HG03108 (cell line): Measurements from ENCODE around the gene UXT.
"Not testable (repeated sequence)": the region's sequence is repeated elsewhere in the genome, so short reads cannot be mapped to it uniquely, and the experiment has no call there.

ENCODE experiments used
- ATAC-seq: cut with Tn5 transposase; IDR thresholded peaks from one replicate; pipeline ENCODE4 v1.9.1; 2021; ENCODE audit warnings: moderate library complexity; ENCODE audit not compliant: unreplicated experiment

UXT gene

DNA sequence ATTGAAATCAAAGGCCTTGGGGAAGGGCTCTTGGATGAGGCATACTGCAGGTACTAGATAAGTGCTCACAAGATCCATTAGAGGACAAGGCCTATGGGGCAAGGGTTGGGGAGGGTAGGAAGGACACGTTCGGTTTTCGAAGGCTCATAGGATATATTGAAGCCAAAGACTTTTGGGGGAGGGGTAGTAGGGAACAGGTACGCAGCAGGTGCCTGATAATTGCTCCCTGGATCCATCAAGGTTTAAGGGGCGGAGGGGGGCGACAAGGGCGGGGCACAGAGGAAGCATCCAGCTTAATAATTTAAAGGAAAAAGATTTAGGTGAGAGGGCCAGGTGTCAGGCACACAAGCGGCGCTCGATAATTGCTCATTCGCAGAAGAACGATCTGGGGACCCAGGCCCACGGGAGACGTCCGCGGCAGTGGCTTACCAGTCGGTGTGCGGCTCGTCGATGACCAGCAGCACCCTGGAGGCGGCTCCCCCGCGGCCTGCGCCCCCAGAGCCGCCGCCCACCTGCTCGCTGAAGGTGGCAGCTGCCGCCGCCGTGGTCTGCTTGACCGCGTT, 40.0 kb downstream of the UXT start:
- no peak for ATAC-seq

- ATAC-seq = no peak
These were observed 44.4 kb downstream of the UXT start for GRCh38 chrX:47614618-47615017.

DNA sequence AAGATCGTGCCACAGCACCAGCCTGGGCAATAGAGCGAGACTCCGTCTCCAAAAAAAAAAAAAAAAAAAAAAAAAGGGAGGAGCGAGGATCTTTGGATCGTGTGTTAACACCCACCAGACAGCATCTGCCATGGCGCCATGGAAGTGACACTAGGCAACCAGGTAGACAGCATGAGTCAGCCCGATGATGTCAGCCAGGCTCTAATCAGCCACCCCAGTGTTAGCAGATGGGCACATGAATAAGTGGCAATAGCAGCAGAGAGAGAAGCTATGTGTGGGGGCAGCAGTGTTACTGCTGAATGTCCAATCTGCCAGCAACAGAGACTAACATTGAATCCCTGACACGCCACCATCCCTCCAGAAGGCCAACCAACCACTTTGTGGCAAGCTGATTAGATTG, 45.9 kb downstream of the UXT start:
- ATAC-seq = no peak

- no peak for ATAC-seq
These were observed 46.6 kb downstream of the UXT start for GRCh38 chrX:47612418-47612817.

GRCh38 chrX:47611926-47612325, 47.1 kb downstream of the UXT start:
- no peak for ATAC-seq

GRCh38 chrX:47611489-47611888, 47.5 kb downstream of the UXT start:
- no peak for ATAC-seq

GRCh38 chrX:47610511-47610910, 48.5 kb downstream of the UXT start:
- ATAC-seq = no peak

DNA sequence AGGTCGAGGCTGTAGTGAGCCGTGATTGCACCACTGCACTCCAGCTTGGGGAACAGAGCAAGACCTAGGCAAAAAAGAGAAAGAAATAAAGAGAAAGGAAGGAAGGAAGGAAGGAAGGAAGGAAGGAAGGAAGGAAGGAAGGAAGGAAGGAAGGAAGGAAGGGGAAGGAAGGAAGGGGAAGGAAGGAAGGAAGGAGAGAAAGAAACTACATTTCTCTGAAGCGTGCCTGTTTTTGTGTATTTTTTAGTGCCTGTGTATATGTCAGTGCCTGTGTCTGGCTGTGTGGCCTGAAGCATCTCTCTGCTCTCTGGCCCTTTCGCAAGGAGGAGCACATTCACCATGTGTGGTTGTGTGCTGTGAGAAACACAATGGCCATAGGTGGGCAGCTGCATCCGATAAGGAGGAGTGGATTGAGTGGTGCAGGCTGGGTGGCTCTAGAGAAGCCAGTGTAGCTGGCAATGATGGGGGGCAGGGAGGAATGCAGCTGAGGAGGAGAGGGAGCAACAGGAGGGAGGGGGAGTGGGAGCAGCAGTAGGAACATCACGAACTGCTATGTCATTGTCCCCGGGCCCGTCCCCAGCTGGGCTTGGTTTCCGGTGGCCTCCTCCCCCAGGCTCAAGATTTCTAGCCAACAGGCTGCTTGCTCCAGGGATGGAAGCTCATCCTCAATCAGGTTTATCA, 50.7 kb downstream of the UXT start:
- ATAC-seq = no peak

- ATAC-seq = no peak
These were observed 51.9 kb downstream of the UXT start for GRCh38 chrX:47607091-47607490.

GRCh38 chrX:47605024-47605423, 54.0 kb downstream of the UXT start:
- ATAC-seq = no peak

DNA sequence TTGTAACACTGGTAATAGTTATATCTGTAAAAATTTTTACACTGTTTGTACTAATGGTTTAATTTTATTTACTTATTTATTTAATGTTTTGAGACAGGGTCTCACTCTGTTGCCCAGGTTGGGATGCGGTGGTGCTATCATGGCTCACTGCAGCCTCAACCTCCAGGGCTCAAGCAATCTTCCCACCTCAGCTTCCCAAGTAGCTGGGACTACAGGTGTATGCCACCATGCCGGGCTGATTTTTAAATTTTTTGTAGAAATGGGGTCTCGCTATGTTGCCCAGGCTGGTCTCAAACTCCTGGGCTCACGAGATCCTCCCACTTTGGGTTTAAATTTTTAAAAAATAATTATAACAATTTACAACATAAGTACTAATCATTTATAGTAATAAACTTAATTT, 55.9 kb downstream of the UXT start:
- ATAC-seq = not testable (repeated sequence)
